BJ (cell line): Measurements from ENCODE around the gene CACNA1I. TPM values are rescaled to one million over a fixed set of nuclear protein-coding genes. Genes with fewer than 3 reads are reported as not detected.

Source experiments
- CTCF ChIA-PET: fragments of 350-600 bp; formaldehyde crosslinking; extraction: SDS; loops from one replicate; lab custom pipeline; 2021; ENCODE audit warnings: antibody characterized with exemption, inconsistent platforms; lab: Yijun Ruan, JAX
- POLR2A ChIA-PET: fragments of 300-600 bp; sonication (Branson Sonifier 250); formaldehyde crosslinking; extraction: SDS; loops from one replicate; lab custom pipeline; 2021; ENCODE audit warnings: antibody characterized with exemption; lab: Charles Lee
- DNase-seq: peaks from one replicate; pipeline ENCODE4 v3.0.0-alpha.2; 2011; ENCODE audit warnings: low read depth
- H3K27me3 ChIP-seq: 2 replicates; pipeline ENCODE4 v1.6.0; 2011; ENCODE audit warnings: low read length; ENCODE audit not compliant: control insufficient read depth, insufficient read depth
- H3K36me3 ChIP-seq: 2 replicates; pipeline ENCODE4 v1.5.1; 2011; ENCODE audit warnings: low read length; ENCODE audit not compliant: control insufficient read depth, insufficient read depth
- H3K4me3 ChIP-seq: 2 replicates; pipeline ENCODE4 v1.5.1; 2011; ENCODE audit warnings: low read depth, mild to moderate bottlenecking, control low read depth, low read length
- CTCF ChIP-seq: IDR thresholded peaks from 2 replicates; pipeline ENCODE4 v1.5.1; 2011; ENCODE audit warnings: low read depth, mild to moderate bottlenecking, control low read depth, inconsistent platforms, low read length, moderate library complexity; ENCODE audit not compliant: insufficient read depth
- polyA plus RNA-seq: library from polyadenylated mRNA; depleted of rRNA; stranded (reverse); fragments of >200 nt; gene quantifications from 2 replicates; pipeline ENCODE4 v1.2.3, GENCODE V29; 2011

The CACNA1I gene
- polyA plus RNA-seq, 1 experiment: 0.01 TPM

GRCh38 chr22:39575552-39575825 is 4.9 kb downstream of the CACNA1I start:
- H3K4me3 ChIP-seq: no peak overlapping the region
- H3K27me3 ChIP-seq: peaks cover 8% of the 10 kb centered on the region
- ChIA-PET POLR2A (no interaction called here), CTCF (no interaction called here)
- no peak for TF ChIP-seq CTCF
- no peaks in the 10 kb centered on the region for H3K36me3 ChIP-seq
- DNase-seq: no peak

GRCh38 chr22:39576027-39576426 is 5.5 kb downstream of the CACNA1I start:
- no peak for TF ChIP-seq CTCF
- POLR2A ChIA-PET: no interaction called here
- Histone ChIP-seq H3K36me3 (no peaks in the 10 kb centered on the region), H3K4me3 (no peak overlapping the region), H3K27me3 (peaks cover 10% of the 10 kb centered on the region)
- no peak for DNase-seq
- CTCF ChIA-PET: no interaction called here

- ChIA-PET POLR2A (no interaction called here), CTCF (no interaction called here)
- Histone ChIP-seq H3K36me3 (no peaks in the 10 kb centered on the region), H3K27me3 (peaks cover 14% of the 10 kb centered on the region), H3K4me3 (no peak overlapping the region)
- no peak for DNase-seq
- no peak for TF ChIP-seq CTCF
These were observed 6.8 kb downstream of the CACNA1I start for GRCh38 chr22:39577366-39577765.

GRCh38 chr22:39577900-39578299 is 7.3 kb downstream of the CACNA1I start:
- POLR2A ChIA-PET: no interaction called here

GRCh38 chr22:39580006-39580441 is 9.5 kb downstream of the CACNA1I start:
- ChIA-PET CTCF (no interaction called here), POLR2A (no interaction called here)
- Histone ChIP-seq H3K4me3 (no peak overlapping the region), H3K27me3 (peaks cover 17% of the 10 kb centered on the region), H3K36me3 (no peaks in the 10 kb centered on the region)
- no peak for TF ChIP-seq CTCF
- DNase-seq: no peak

More at GRCh38 chr22:39577900-39578299, 7.3 kb downstream of the CACNA1I start:
- CTCF ChIA-PET: no interaction called here
- Histone ChIP-seq H3K4me3 (no peak overlapping the region), H3K27me3 (peaks cover 14% of the 10 kb centered on the region), H3K36me3 (no peaks in the 10 kb centered on the region)
- TF ChIP-seq CTCF: no peak
- DNase-seq: no peak
